Measurements from ENCODE around the gene C5orf15. TPM values are rescaled to one million over a fixed set of nuclear protein-coding genes. Genes with fewer than 3 reads are reported as not detected.

The C5orf15 gene
- total RNA-seq, 1 experiment from 2014 or later, result 28.8 TPM

GRCh38 chr5:133962131-133962530 lies 6.3 kb downstream of the C5orf15 start:
- CTCF ChIA-PET, result interaction anchor here (1.1 kb wide), 1 partner anchor 35 kb away, joined by 3 read pairs; no protein-coding TSS in a partner anchor

More at GRCh38 chr5:133962131-133962530, 6.3 kb downstream of the C5orf15 start:
- no peak overlapping the region for H3K4me2 ChIP-seq (ENCODE audit: low read length)
- POLR2A ChIA-PET, result interaction anchor here (1.1 kb wide), 1 partner anchor 9 kb away, joined by 4 read pairs; no protein-coding TSS in a partner anchor
- no peaks in the 10 kb centered on the region for H3K9me2 ChIP-seq (ENCODE audit: insufficient read depth)
- no peak overlapping the region for H3K27ac ChIP-seq (ENCODE audit: low read depth, low read length)
- H3K4me1 ChIP-seq (ENCODE audit: control insufficient read depth in 1 of 2, insufficient read depth in 2 of 2, low read length in 2 of 2), result peaks cover 1 to 2% of the 10 kb centered on the region in 2 experiments
- peaks cover 69% of the 10 kb centered on the region for H3K79me2 ChIP-seq (ENCODE audit: insufficient read depth, low read length)
- DNase-seq (ENCODE audit: low read depth, low spot score) (no peak), ATAC-seq (no peak)
- H4K20me1 ChIP-seq (ENCODE audit: insufficient read depth), result no peaks in the 10 kb centered on the region
- intact Hi-C loops (cut with micrococcal nuclease), result no loop called here
- H3K9ac ChIP-seq (ENCODE audit: low read length), result no peak overlapping the region
- H3K9me3 ChIP-seq (ENCODE audit: control insufficient read depth in 1 of 2, insufficient read depth in 1 of 2, low read depth in 1 of 2, low read length in 2 of 2), result no peaks in the 10 kb centered on the region
- peaks cover 0 to 7% of the 10 kb centered on the region in 2 experiments; a peak in 2 of 4 replicates for H3K36me3 ChIP-seq (ENCODE audit: control insufficient read depth in 1 of 2, insufficient read depth in 2 of 2, low read length in 2 of 2)
- no peak overlapping the region for H2AFZ ChIP-seq (ENCODE audit: low read depth, low read length, poor library complexity, severe bottlenecking)
- no TSS peak for BruUV-seq (replicated peaks)
- no peak overlapping the region for H3K4me3 ChIP-seq (replicated peaks in 1 of 2; ENCODE audit: low read depth in 1 of 2, low read length in 2 of 2)
- no peaks in the 10 kb centered on the region for H3K27me3 ChIP-seq (ENCODE audit: insufficient read depth, low read length)
- no peak for TF ChIP-seq SP1 (IDR thresholded peaks at IDR 0.05; ENCODE audit: low read depth)
- no peak for TF ChIP-seq REST (IDR thresholded peaks at IDR 0.05; ENCODE audit: low read depth)
- TF ChIP-seq RAD21 (IDR thresholded peaks at IDR 0.05; ENCODE audit: low read depth), result no peak
- TF ChIP-seq CTCF (IDR thresholded peaks at IDR 0.05 in 2 of 3, conservative IDR thresholded peaks at IDR 0.05 in 1 of 3; ENCODE audit: borderline replicate concordance in 1 of 3, insufficient read depth in 1 of 3, low read depth in 2 of 3, low read length in 2 of 3), result no peak
- no peak for TF ChIP-seq CBX3 (IDR thresholded peaks at IDR 0.05; ENCODE audit: low read depth)
- RAD21 ChIA-PET (ENCODE audit: low non-redundant PET in 1 of 2, low total read pairs in 2 of 2, uncharacterized antibody in 2 of 2, unreplicated experiment in 2 of 2), result no interaction called here

Measured in HCT116 (cell line).